Cerebellar cortex (tissue), 1 donor: ENCODE measurements around the gene C8B.

ENCODE experiments used
- DNase-seq: peaks from one replicate; pipeline ENCODE4 v3.0.0-alpha.2; 2015; ENCODE audit warnings: low spot score

C8B gene

DNA sequence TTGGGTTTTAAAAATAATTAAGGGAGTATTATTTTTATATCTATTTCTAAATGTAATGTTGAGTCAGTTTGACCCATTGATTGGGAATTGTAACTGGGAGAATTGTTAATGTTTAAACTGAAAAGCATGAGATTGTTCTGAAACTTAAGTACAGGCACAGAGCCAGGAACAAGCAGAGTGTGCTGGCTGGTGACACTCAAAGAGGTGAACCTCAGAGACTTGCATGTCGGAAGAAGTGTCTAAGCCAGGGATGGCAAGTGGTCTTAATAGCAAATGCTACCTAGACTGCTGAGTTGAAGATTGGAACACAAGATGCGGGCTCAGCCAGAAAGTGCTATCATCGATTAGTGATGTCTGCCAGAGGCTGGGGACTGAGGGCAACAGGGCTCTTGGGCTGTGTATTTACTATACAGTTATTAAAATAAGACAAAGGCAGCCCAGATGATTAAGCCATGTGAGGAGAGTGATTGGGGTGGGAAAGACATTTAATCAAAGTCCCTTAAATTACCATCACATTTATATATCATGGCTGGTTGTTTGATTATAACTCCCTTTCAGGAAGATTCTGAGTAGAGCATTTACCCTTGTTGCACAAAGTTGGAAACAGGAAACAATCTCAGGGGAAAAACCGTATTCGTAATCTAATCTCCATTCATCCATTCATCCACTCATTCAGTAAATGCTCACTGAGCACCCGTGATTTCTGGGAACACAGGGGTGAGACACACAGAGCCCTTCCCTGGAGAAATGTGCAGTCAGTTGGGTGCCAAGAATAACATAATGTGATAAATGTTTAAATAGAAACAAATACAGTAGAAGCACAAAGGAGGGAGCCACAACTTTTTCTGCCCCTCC, 68.4 kb downstream of the C8B start:
- no peak for DNase-seq

DNA sequence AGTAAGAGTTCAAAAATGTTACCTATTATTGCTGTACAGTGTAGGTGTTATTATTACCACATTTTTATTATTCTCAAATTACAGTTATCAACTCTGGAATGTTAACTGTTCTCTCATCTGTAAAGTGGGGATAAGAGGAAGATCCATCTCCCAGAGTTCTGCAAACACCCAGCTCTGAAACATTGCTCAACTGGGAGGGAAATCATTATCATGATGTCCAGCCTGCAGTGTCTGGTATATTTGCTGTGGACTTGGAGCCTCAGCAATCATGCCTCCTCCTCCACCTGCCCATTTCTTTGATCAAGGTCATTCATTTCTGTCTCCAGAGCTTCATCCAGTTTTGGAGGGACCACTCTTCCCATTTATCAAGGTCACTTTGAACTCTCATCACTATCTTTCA, 71.8 kb downstream of the C8B start:
- DNase-seq: no peak

DNA sequence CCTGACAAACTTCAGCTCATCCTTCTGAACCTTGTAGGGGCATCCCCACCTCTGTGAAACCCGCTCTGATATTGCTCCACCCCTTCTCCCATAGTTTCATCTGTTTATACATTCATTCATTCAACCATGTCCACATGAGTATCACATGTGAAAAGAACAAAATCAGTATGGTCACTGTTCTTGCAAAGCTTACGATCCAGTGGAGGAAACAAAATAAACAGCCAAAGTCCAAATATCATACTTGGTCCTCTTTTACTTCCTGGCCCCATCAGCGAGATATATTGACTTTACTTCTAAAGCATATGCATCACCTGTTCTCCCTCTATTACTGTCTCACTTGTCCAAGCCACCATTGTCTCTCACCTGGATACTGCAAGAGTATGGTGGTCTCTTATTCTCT, 75.6 kb downstream of the C8B start:
- DNase-seq: no peak

- DNase-seq: no peak
Measured at GRCh38 chr1:56881417-56881816, 84.4 kb downstream of the C8B start.

DNA sequence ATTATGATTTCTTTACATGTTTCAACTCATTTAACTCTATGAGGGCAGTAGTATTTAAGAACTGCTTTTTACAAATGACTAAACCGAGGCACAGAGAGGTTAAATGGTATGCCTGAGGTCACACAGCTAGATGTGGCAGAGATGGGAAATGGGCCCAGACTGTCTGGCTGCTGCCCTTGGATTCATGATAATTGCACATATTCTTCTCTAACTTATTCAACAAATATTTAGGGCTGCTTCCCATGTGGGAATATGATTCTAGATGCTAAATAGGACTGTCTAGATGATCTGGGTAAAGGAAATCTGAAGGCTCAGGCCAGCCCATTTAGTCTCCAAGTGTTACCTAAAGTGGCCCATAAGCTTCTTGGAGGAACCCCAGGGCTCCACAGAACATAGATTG, 85.0 kb downstream of the C8B start:
- no peak for DNase-seq
